K562 (cell line): ENCODE results near the gene EIF4G2. TPM values are rescaled to one million over a fixed set of nuclear protein-coding genes. Genes with fewer than 3 reads are reported as not detected.

ENCODE experiments used
- CREB3L1 ChIP-seq: fragments of 450-650 bp; IDR thresholded peaks from 2 replicates; pipeline ENCODE4 v1.6.1; 2014; ENCODE audit warnings: low read depth, mild to moderate bottlenecking, moderate library complexity, borderline replicate concordance
- CUX1 ChIP-seq: fragments of 200-800 bp; sonication (Bioruptor generic); IDR thresholded peaks from 2 replicates; pipeline ENCODE4 v1.6.1; 2016; ENCODE audit warnings: missing genetic modification characterization, missing compliant biosample characterization
- NKRF ChIP-seq: fragments of 450-650 bp; IDR thresholded peaks from 2 replicates; pipeline ENCODE4 v1.6.1; 2016; ENCODE audit warnings: borderline replicate concordance
- SMAD3 ChIP-seq: fragments of 450-650 bp; formaldehyde crosslinking; conservative IDR thresholded peaks from 2 replicates; pipeline ENCODE4 v1.4.0; 2020; ENCODE audit warnings: mild to moderate bottlenecking
- XRCC5 ChIP-seq: fragments of 200-400 bp; formaldehyde crosslinking; IDR thresholded peaks from 2 replicates; pipeline ENCODE4 v1.6.1; 2017; ENCODE audit warnings: low read depth, mild to moderate bottlenecking, low read length
- ZBTB40 ChIP-seq, 2 experiments: fragments of 450-650 bp in 1 of 2; sonication (generic) in 1 of 2; formaldehyde crosslinking in 1 of 2; IDR thresholded peaks; 2 replicates each; pipeline versions ENCODE4 v1.7.1 to v1.9.0; 2016 to 2022; ENCODE audit warnings: inconsistent platforms in 1 of 2, mild to moderate bottlenecking in 1 of 2, missing genetic modification reagents in 1 of 2
- polyA plus RNA-seq, 8 experiments: library from polyadenylated mRNA; depleted of rRNA in 4 of 8; stranded (reverse) in 5 of 8; unstranded in 3 of 8; fragments of >200 nt; fragmentation: Nextera tagmentation in 2 of 8; fragmentation: Illumina TruSeq in 1 of 8; extraction: Ambion mirVana in 2 of 8; extraction: Trizol in 1 of 8; gene quantifications; 2 replicates each; pipeline versions ENCODE4 v1.2.1 to v1.2.3, GENCODE V29; 2011 to 2014; ENCODE audit warnings: inconsistent platforms in 1 of 8, missing spikeins in 1 of 8
- total RNA-seq, 7 experiments: library from RNA; depleted of rRNA in 6 of 7; stranded (reverse); fragments of >200 nt in 6 of 7; fragmentation: Illumina TruSeq in 2 of 7; extraction: Trizol in 2 of 7; gene quantifications; 2 replicates each; pipeline versions ENCODE4 v1.2.1 to v1.2.3, GENCODE V29; 2011 to 2021; ENCODE audit warnings: low replicate concordance in 1 of 7

The EIF4G2 gene
- total and polyA plus RNA-seq, 9 of the 15 experiments (the other 6 are each of a cell fraction or from before 2014, with no cell fraction given) = 206 to 790 (median 646) TPM

- TF ChIP-seq ZBTB40 (IDR thresholded peaks at IDR 0.05) = peak; percentile 99
- TF ChIP-seq ZBTB40 (CRISPR knock-in tag; IDR thresholded peaks at IDR 0.05) = no peak
- no peak for TF ChIP-seq CUX1
- TF ChIP-seq XRCC5 = peak; percentile 38; the same call in 1 of the 2 replicates
- TF ChIP-seq SMAD3 = no peak
- peak; percentile 88 for TF ChIP-seq CREB3L1
- peak; percentile 72; the same call in 1 of the 2 replicates for TF ChIP-seq NKRF
These were observed 57.7 kb downstream of the EIF4G2 start, which contains the start of gene CTR9 (continued) for GRCh38 chr11:10750838-10751580.
